A673 (cell line): Measurements from ENCODE around the gene S100A7A. TPM values are rescaled to one million over a fixed set of nuclear protein-coding genes. Genes with fewer than 3 reads are reported as not detected.

Source experiments
- BruUV-seq: library from RNA; stranded (reverse); fragments of 400-500 nt; replicated peaks from 2 replicates; lab custom pipeline; 2021; lab: Mats Ljungman, UMichigan
- CTCF ChIA-PET: fragments of 300-600 bp; sonication (Branson Sonifier 250); formaldehyde crosslinking; loops from one replicate; lab custom pipeline; 2022; ENCODE audit warnings: antibody characterized with exemption; lab: Charles Lee
- POLR2A ChIA-PET: fragments of 300-600 bp; sonication (Branson Sonifier 250); formaldehyde crosslinking; loops from one replicate; lab custom pipeline; 2022; ENCODE audit warnings: antibody characterized with exemption; ENCODE audit not compliant: low non-redundant PET; lab: Charles Lee
- DNase-seq: peaks from one replicate; pipeline ENCODE4 v3.0.0-alpha.2; 2015; ENCODE audit warnings: low spot score
- H3K27ac ChIP-seq: fragments of 200-600 bp; sonication (generic); 2 replicates; pipeline ENCODE4 v1.5.1; 2016; ENCODE audit warnings: mixed run types, low read depth, mild to moderate bottlenecking, mixed read lengths, antibody characterized with exemption, low read length; ENCODE audit not compliant: poor library complexity, severe bottlenecking
- H3K27me3 ChIP-seq: fragments of 200-600 bp; sonication (generic); replicated peaks from 2 replicates; pipeline ENCODE4 v1.6.1; 2017; ENCODE audit warnings: mixed run types, low read depth, mild to moderate bottlenecking, mixed read lengths, antibody characterized with exemption, low read length; ENCODE audit not compliant: insufficient read depth, poor library complexity
- H3K36me3 ChIP-seq: fragments of 200-600 bp; sonication (generic); 2 replicates; pipeline ENCODE4 v1.6.1; 2016; ENCODE audit warnings: mixed run types, mild to moderate bottlenecking, mixed read lengths, antibody characterized with exemption, low read length; ENCODE audit not compliant: insufficient read depth, poor library complexity, severe bottlenecking
- H3K4me1 ChIP-seq: fragments of 200-600 bp; sonication (generic); 2 replicates; pipeline ENCODE4 v1.6.1; 2017; ENCODE audit warnings: mixed run types, mild to moderate bottlenecking, mixed read lengths, antibody characterized with exemption, low read length; ENCODE audit not compliant: insufficient read depth, poor library complexity, severe bottlenecking
- H3K4me3 ChIP-seq: fragments of 200-600 bp; sonication (generic); 2 replicates; pipeline ENCODE4 v1.5.1; 2016; ENCODE audit warnings: low read depth, mixed run types, mild to moderate bottlenecking, mixed read lengths, low read length; ENCODE audit not compliant: poor library complexity, severe bottlenecking
- H3K9me3 ChIP-seq: fragments of 200-600 bp; sonication (generic); 2 replicates; pipeline ENCODE4 v1.6.1; 2016; ENCODE audit warnings: mixed run types, low read depth, mild to moderate bottlenecking, mixed read lengths, antibody characterized with exemption, low read length; ENCODE audit not compliant: poor library complexity, severe bottlenecking
- CTCF ChIP-seq: fragments of 300-800, 200-600 bp; sonication (generic); conservative IDR thresholded peaks from 2 replicates; pipeline ENCODE4 v1.5.1; 2017; ENCODE audit warnings: low read depth, mild to moderate bottlenecking, antibody characterized with exemption, low read length, moderate library complexity, mixed read lengths
- EZH2 ChIP-seq: fragments of 200-600 bp; sonication (generic); IDR thresholded peaks from 2 replicates; pipeline ENCODE4 v1.6.1; 2017; ENCODE audit warnings: borderline replicate concordance, low read depth, mild to moderate bottlenecking, mixed read lengths, antibody characterized with exemption, low read length; ENCODE audit not compliant: poor library complexity, severe bottlenecking
- intact Hi-C: fragments of 100-400 bp; cut with micrococcal nuclease; formaldehyde crosslinking; loops from one replicate; pipeline ENCODE4 v1.10.0; 2022; ENCODE audit not compliant: unreplicated experiment
- total RNA-seq: library from RNA; stranded (reverse); gene quantifications from 2 replicates; pipeline ENCODE4 v1.2.3, GENCODE V29; 2021

S100A7A gene
- total RNA-seq, 1 experiment from 2014 or later, result not detected

GRCh38 chr1:153389973-153390879 lies 26.1 kb upstream of the S100A7A start:
- POLR2A ChIA-PET, result no interaction called here
- BruUV-seq, result no TSS peak
- no peak for DNase-seq
- Histone ChIP-seq H3K36me3 (no peaks in the 10 kb centered on the region), H3K4me3 (no peak overlapping the region), H3K27ac (no peak overlapping the region), H3K9me3 (no peaks in the 10 kb centered on the region), H3K4me1 (no peaks in the 10 kb centered on the region), H3K27me3 (peaks cover 79% of the 10 kb centered on the region)
- TF ChIP-seq EZH2 (no peak), CTCF (no peak)
- CTCF ChIA-PET, result no interaction called here
- intact Hi-C loops, result no loop called here

GRCh38 chr1:153390938-153391710 lies 25.2 kb upstream of the S100A7A start, which contains the start of gene S100A8:
Gene S100A8, minus strand, starts transcription at chr1:153391073. Its CDS starts 538 bp downstream, at chr1:153390535.
- Histone ChIP-seq H3K9me3 (no peaks in the 10 kb centered on the region), H3K4me3 (no peak within 1 kb of the TSS), H3K27ac (no peak within 1 kb of the TSS), H3K36me3 (no peaks in the 10 kb centered on the region), H3K27me3 (peaks cover 79% of the 10 kb centered on the region), H3K4me1 (no peaks in the 10 kb centered on the region)
- no peak for DNase-seq
- intact Hi-C loops, result no loop called here
- POLR2A ChIA-PET, result no interaction called here
- no TSS peak for BruUV-seq
- TF ChIP-seq CTCF (no peak), EZH2 (no peak)
- CTCF ChIA-PET, result no interaction called here

- no peak for DNase-seq
- H3K27ac ChIP-seq, result no peak overlapping the region
- H3K9me3 ChIP-seq, result no peaks in the 10 kb centered on the region
- POLR2A ChIA-PET, result no interaction called here
- H3K4me3 ChIP-seq, result no peak overlapping the region
- H3K4me1 ChIP-seq, result no peaks in the 10 kb centered on the region
- no peak for TF ChIP-seq CTCF
- TF ChIP-seq EZH2, result no peak
- intact Hi-C loops, result no loop called here
- CTCF ChIA-PET, result no interaction called here
- H3K36me3 ChIP-seq, result no peaks in the 10 kb centered on the region
- H3K27me3 ChIP-seq, result peaks cover 77% of the 10 kb centered on the region
- no TSS peak for BruUV-seq
These were observed 24.1 kb upstream of the S100A7A start for GRCh38 chr1:153392258-153392657.
